ENCODE results near the gene TPD52L2. TPM values are rescaled to one million over a fixed set of nuclear protein-coding genes. Genes with fewer than 3 reads are reported as not detected.

The TPD52L2 gene
- total and polyA plus RNA-seq, 2 donors from 2014 or later: 73.1 to 78.0 TPM

GRCh38 chr20:63886921-63887320, 21.9 kb downstream of the TPD52L2 start:
- no peak for TF ChIP-seq CTCF (IDR thresholded peaks at IDR 0.05; ENCODE audit: borderline replicate concordance, extremely low read depth, insufficient read depth)
- peaks cover 4 to 42% (median 29%) of the 10 kb centered on the region in 3 donors for H3K36me3 ChIP-seq (ENCODE audit: control insufficient read depth in 2 of 3, insufficient read depth in 3 of 3, low read length in 3 of 3)
- intact Hi-C loops (cut with DNase I): no loop called here

GRCh38 chr20:63889241-63890200, 24.5 kb downstream of the TPD52L2 start:
- FAIRE-seq: no peak
- no peak for DNase-seq
- H3K27me3 ChIP-seq (ENCODE audit: control insufficient read depth, insufficient read depth, low read length): no peaks in the 10 kb centered on the region
- no peak overlapping the region for H3K9ac ChIP-seq (ENCODE audit: low read length in 3 of 3)
- H3K4me3 ChIP-seq (ENCODE audit: low read length in 3 of 3): no peak overlapping the region
- TF ChIP-seq CTCF (IDR thresholded peaks at IDR 0.05; ENCODE audit: borderline replicate concordance, extremely low read depth, insufficient read depth): no peak
- no peak overlapping the region for H3K27ac ChIP-seq (ENCODE audit: low read depth in 2 of 2, low read length in 2 of 2)
- H3K4me1 ChIP-seq (ENCODE audit: control insufficient read depth in 2 of 3, insufficient read depth in 2 of 3, low read depth in 1 of 3, low read length in 3 of 3): peaks cover 0 to 5% (median 0%) of the 10 kb centered on the region in 3 donors
- no peaks in the 10 kb centered on the region for H3K9me3 ChIP-seq (ENCODE audit: control insufficient read depth in 2 of 3, insufficient read depth in 1 of 3, low read length in 3 of 3)
- peaks cover 0 to 33% (median 19%) of the 10 kb centered on the region in 3 donors for H3K36me3 ChIP-seq (ENCODE audit: control insufficient read depth in 2 of 3, insufficient read depth in 3 of 3, low read length in 3 of 3)
- intact Hi-C loops (cut with DNase I): no loop called here

More at GRCh38 chr20:63886921-63887320, 21.9 kb downstream of the TPD52L2 start:
- Histone ChIP-seq H3K9ac (ENCODE audit: low read length in 3 of 3) (no peak overlapping the region), H3K9me3 (ENCODE audit: control insufficient read depth in 2 of 3, insufficient read depth in 1 of 3, low read length in 3 of 3) (no peaks in the 10 kb centered on the region), H3K4me3 (ENCODE audit: low read length in 3 of 3) (no peak overlapping the region), H3K4me1 (ENCODE audit: control insufficient read depth in 2 of 3, insufficient read depth in 2 of 3, low read depth in 1 of 3, low read length in 3 of 3) (no peaks in the 10 kb centered on the region), H3K27ac (ENCODE audit: low read depth in 2 of 2, low read length in 2 of 2) (no peak overlapping the region), H3K27me3 (ENCODE audit: control insufficient read depth, insufficient read depth, low read length) (no peaks in the 10 kb centered on the region)
- FAIRE-seq (no peak), DNase-seq (no peak)

GRCh38 chr20:63890201-63890576, 25.1 kb downstream of the TPD52L2 start:
- intact Hi-C loops (cut with DNase I): no loop called here
- H3K9me3 ChIP-seq (ENCODE audit: control insufficient read depth in 2 of 3, insufficient read depth in 1 of 3, low read length in 3 of 3): no peaks in the 10 kb centered on the region
- H3K9ac ChIP-seq (ENCODE audit: low read length in 3 of 3): no peak overlapping the region
- FAIRE-seq (no peak), DNase-seq (no peak)
- no peaks in the 10 kb centered on the region for H3K27me3 ChIP-seq (ENCODE audit: control insufficient read depth, insufficient read depth, low read length)
- H3K36me3 ChIP-seq (ENCODE audit: control insufficient read depth in 2 of 3, insufficient read depth in 3 of 3, low read length in 3 of 3): peaks cover 0 to 28% (median 19%) of the 10 kb centered on the region in 3 donors
- no peak for TF ChIP-seq CTCF (IDR thresholded peaks at IDR 0.05; ENCODE audit: borderline replicate concordance, extremely low read depth, insufficient read depth)
- H3K27ac ChIP-seq (ENCODE audit: low read depth in 2 of 2, low read length in 2 of 2): no peak overlapping the region
- no peak overlapping the region for H3K4me3 ChIP-seq (ENCODE audit: low read length in 3 of 3)
- H3K4me1 ChIP-seq (ENCODE audit: control insufficient read depth in 2 of 3, insufficient read depth in 2 of 3, low read depth in 1 of 3, low read length in 3 of 3): peaks cover 0 to 5% (median 0%) of the 10 kb centered on the region in 3 donors
